K562 (cell line): ENCODE data around the gene SMPDL3B. TPM values are rescaled to one million over a fixed set of nuclear protein-coding genes. Genes with fewer than 3 reads are reported as not detected.

ENCODE experiments used
- ATAC-seq: fragments of 200-7000 bp; cut with Tn5 transposase; 3 replicates; pipeline ENCODE4 v1.9.1; 2020; ENCODE audit warnings: moderate library complexity
- BruUV-seq: library from RNA; stranded (reverse); fragments of 400-500 nt; replicated peaks from 2 replicates; lab custom pipeline; 2021; lab: Mats Ljungman, UMichigan
- CTCF ChIA-PET: fragments of 300-600 bp; formaldehyde crosslinking; extraction: SDS; loops from one replicate; lab custom pipeline; 2021; ENCODE audit warnings: low intra/inter-chr PET ratio; lab: Yijun Ruan, JAX
- POLR2A ChIA-PET: fragments of 300-600, 350-650 bp; sonication (Branson Sonifier 250); formaldehyde crosslinking; extraction: SDS; loops from one replicate; lab custom pipeline; 2021; ENCODE audit warnings: antibody characterized with exemption, inconsistent platforms; lab: Yijun Ruan, JAX
- DNase-seq, 4 experiments: peaks; one replicate each; pipeline versions ENCODE4 v3.0.0 to v3.0.0-alpha.2; 2011 to 2018; ENCODE audit warnings: low spot score in 3 of 4, mixed read lengths in 3 of 4; ENCODE audit errors: extremely low read depth in 1 of 4
- FAIRE-seq: peaks from 2 replicates; lab custom pipeline; 2011; peaks lifted over from hg19 to GRCh38; lab: Jason Lieb, UNC
- H2AFZ ChIP-seq: 2 replicates; pipeline ENCODE4 v1.6.0; 2011; ENCODE audit warnings: low read depth, low read length, control low read depth, inconsistent platforms
- H3K27ac ChIP-seq: fragments of 200-600 bp; 3 replicates; pipeline ENCODE4 v1.8.0; 2011; ENCODE audit warnings: low read depth, mild to moderate bottlenecking, control low read depth, inconsistent platforms, low read length, moderate library complexity, mixed read lengths; ENCODE audit errors: extremely low read depth
- H3K27me3 ChIP-seq, 2 experiments: fragments of 300-600 bp in 1 of 2; 2 replicates in 1 of 2; 3 replicates in 1 of 2; pipeline versions ENCODE4 v1.6.0 to v1.8.0; 2011; ENCODE audit warnings: inconsistent platforms in 2 of 2, low read length in 2 of 2, mild to moderate bottlenecking in 1 of 2, mixed read lengths in 1 of 2, moderate library complexity in 1 of 2; ENCODE audit not compliant: control insufficient read depth in 2 of 2, insufficient read depth in 2 of 2
- H3K36me3 ChIP-seq: fragments of 300-600 bp; 3 replicates; pipeline ENCODE4 v1.8.0; 2011; ENCODE audit warnings: mild to moderate bottlenecking, low read length, inconsistent platforms; ENCODE audit not compliant: control insufficient read depth, insufficient read depth
- H3K4me1 ChIP-seq, 2 experiments: fragments of 200-600 bp in 1 of 2; replicated peaks in 1 of 2; 2 replicates in 1 of 2; 3 replicates in 1 of 2; pipeline versions ENCODE4 v1.5.1 to v1.8.0; 2011; ENCODE audit warnings: inconsistent platforms in 2 of 2, low read length in 2 of 2, mild to moderate bottlenecking in 1 of 2, mixed read lengths in 1 of 2, moderate library complexity in 1 of 2; ENCODE audit not compliant: control insufficient read depth in 2 of 2, insufficient read depth in 2 of 2
- H3K4me2 ChIP-seq: 2 replicates; pipeline ENCODE4 v1.6.1; 2011; ENCODE audit warnings: low read length, control low read depth, inconsistent platforms, mixed read lengths; ENCODE audit not compliant: insufficient read depth
- H3K4me3 ChIP-seq: fragments of 200-600 bp; sonication (generic), shearing (Covaris generic); 2 replicates; pipeline ENCODE4 v1.5.1; 2016; ENCODE audit warnings: control low read depth, inconsistent platforms
- H3K79me2 ChIP-seq: fragments of 200-600 bp; 3 replicates; pipeline ENCODE4 v1.8.0; 2011; ENCODE audit warnings: low read length, inconsistent platforms; ENCODE audit not compliant: control insufficient read depth, insufficient read depth
- H3K9ac ChIP-seq, 2 experiments: 2 replicates each; pipeline versions ENCODE4 v1.6.0 to v1.6.1; 2011; ENCODE audit warnings: low read depth in 2 of 2, low read length in 2 of 2, control low read depth in 1 of 2, inconsistent platforms in 1 of 2, mild to moderate bottlenecking in 1 of 2, mixed read lengths in 1 of 2; ENCODE audit not compliant: insufficient read depth in 1 of 2
- H3K9me1 ChIP-seq: one replicate; pipeline ENCODE4 v1.6.0; 2011; ENCODE audit warnings: inconsistent platforms, mild to moderate bottlenecking, low read length, moderate library complexity; ENCODE audit not compliant: control insufficient read depth, insufficient read depth
- H3K9me3 ChIP-seq: replicated peaks from 2 replicates; pipeline ENCODE4 v1.5.1; 2011; ENCODE audit warnings: low read depth, low read length, inconsistent platforms; ENCODE audit not compliant: control insufficient read depth, insufficient read depth
- H4K20me1 ChIP-seq: replicated peaks from 2 replicates; pipeline ENCODE4 v1.6.1; 2011; ENCODE audit warnings: low read length, inconsistent platforms, mixed read lengths; ENCODE audit not compliant: control insufficient read depth, insufficient read depth
- CREM ChIP-seq: IDR thresholded peaks from 2 replicates; pipeline ENCODE4 v1.6.1; 2014; ENCODE audit warnings: antibody characterized with exemption, low read depth
- CXXC5 ChIP-seq: fragments of 250-450 bp; sonication (Bioruptor Pico); IDR thresholded peaks from 2 replicates; pipeline ENCODE4 v1.8.0; 2022; ENCODE audit warnings: inconsistent platforms, mild to moderate bottlenecking, moderate library complexity
- E2F3 ChIP-seq: fragments of 250-450 bp; sonication (Bioruptor Pico); IDR thresholded peaks from 2 replicates; pipeline ENCODE4 v1.4.0; 2020; ENCODE audit warnings: mild to moderate bottlenecking
- ELK1 ChIP-seq: sonication (generic); formaldehyde crosslinking; IDR thresholded peaks from 2 replicates; pipeline ENCODE4 v1.8.1; 2022; ENCODE audit warnings: missing genetic modification reagents
- HMGN3 ChIP-seq: IDR thresholded peaks from 2 replicates; pipeline ENCODE4 v1.6.1; 2011; ENCODE audit warnings: borderline replicate concordance, low read depth, mild to moderate bottlenecking, mixed read lengths, low read length; ENCODE audit not compliant: insufficient read length; ENCODE audit errors: extremely low read depth
- JUNB ChIP-seq: fragments of 450-650 bp; formaldehyde crosslinking; conservative IDR thresholded peaks from 2 replicates; pipeline ENCODE4 v1.4.0; 2020; ENCODE audit warnings: mild to moderate bottlenecking
- NR2C2 ChIP-seq, 2 experiments: fragments of 200-800 bp in 1 of 2; sonication (Bioruptor generic) in 1 of 2; sonication (generic) in 1 of 2; formaldehyde crosslinking in 1 of 2; IDR thresholded peaks; 2 replicates each; pipeline versions ENCODE4 v1.6.1 to v1.8.0; 2016 to 2022; ENCODE audit warnings: mild to moderate bottlenecking in 1 of 2, missing compliant biosample characterization in 1 of 2, missing genetic modification characterization in 1 of 2, missing genetic modification reagents in 1 of 2
- POLR2A ChIP-seq: fragments of 450-650 bp; conservative IDR thresholded peaks from 2 replicates; pipeline ENCODE4 v1.6.1; 2016
- RB1 ChIP-seq: fragments of 450-650 bp; IDR thresholded peaks from 2 replicates; pipeline ENCODE4 v1.6.1; 2017; ENCODE audit warnings: low read depth, mild to moderate bottlenecking
- RBM25 ChIP-seq: fragments of 200-400 bp; formaldehyde crosslinking; IDR thresholded peaks from 2 replicates; pipeline ENCODE4 v1.6.1; 2018; ENCODE audit warnings: low read length, low read depth, moderate library complexity; ENCODE audit not compliant: severe bottlenecking
- TAF9B ChIP-seq: fragments of 450-650 bp; IDR thresholded peaks from 2 replicates; pipeline ENCODE4 v1.6.1; 2018; ENCODE audit warnings: mild to moderate bottlenecking; ENCODE audit not compliant: partially characterized antibody
- VEZF1 ChIP-seq: fragments of 200-800 bp; sonication (Bioruptor generic); IDR thresholded peaks from 2 replicates; pipeline ENCODE4 v1.6.1; 2017; ENCODE audit warnings: missing genetic modification characterization, missing compliant biosample characterization
- ZBTB8A ChIP-seq: fragments of 450-650 bp; IDR thresholded peaks from 2 replicates; pipeline ENCODE4 v1.6.1; 2018; ENCODE audit warnings: mild to moderate bottlenecking, moderate library complexity; ENCODE audit not compliant: partially characterized antibody
- ZNF699 ChIP-seq: fragments of 250-450 bp; sonication (Bioruptor Pico); IDR thresholded peaks from 2 replicates; pipeline ENCODE4 v1.8.0; 2021; ENCODE audit warnings: mild to moderate bottlenecking, moderate library complexity; ENCODE audit not compliant: insufficient replicate concordance
- ZNF77 ChIP-seq: fragments of 250-450 bp; sonication (Bioruptor Pico); IDR thresholded peaks from 2 replicates; pipeline ENCODE4 v1.5.0; 2020
- WGBS: fragments of 100-300 bp; shearing (Covaris generic); methylation state at CpG from one replicate; pipeline ENCODE4 v1.1.6; 2016; ENCODE audit warnings: low coverage, mixed read lengths; ENCODE audit not compliant: insufficient coverage; ENCODE audit errors: missing lambda C conversion rate; 5-methylcytosine and 5-hydroxymethylcytosine counted together
- in situ Hi-C: fragments of 300-500 bp; cut with MboI; formaldehyde crosslinking; loops from 4 replicates; pipeline ENCODE4 v1.15.0; 2018; ENCODE audit warnings: inconsistent platforms, mixed read lengths
- intact Hi-C: fragments of 100-400 bp; cut with micrococcal nuclease; formaldehyde crosslinking; loops from 2 replicates; pipeline ENCODE4 v1.14.2; 2022
- polyA plus RNA-seq, 8 experiments: library from polyadenylated mRNA; depleted of rRNA in 4 of 8; stranded (reverse) in 5 of 8; unstranded in 3 of 8; fragments of >200 nt; fragmentation: Nextera tagmentation in 2 of 8; fragmentation: Illumina TruSeq in 1 of 8; extraction: Ambion mirVana in 2 of 8; extraction: Trizol in 1 of 8; gene quantifications; 2 replicates each; pipeline versions ENCODE4 v1.2.1 to v1.2.3, GENCODE V29; 2011 to 2014; ENCODE audit warnings: inconsistent platforms in 1 of 8, missing spikeins in 1 of 8
- total RNA-seq, 7 experiments: library from RNA; depleted of rRNA in 6 of 7; stranded (reverse); fragments of >200 nt in 6 of 7; fragmentation: Illumina TruSeq in 2 of 7; extraction: Trizol in 2 of 7; gene quantifications; 2 replicates each; pipeline versions ENCODE4 v1.2.1 to v1.2.3, GENCODE V29; 2011 to 2021; ENCODE audit warnings: low replicate concordance in 1 of 7
- TF ChIP-seq, protein P1 (sequence below): fragments of 250-450 bp; sonication (Bioruptor Pico); IDR thresholded peaks from 2 replicates; pipeline ENCODE4 v1.5.0; 2020; ENCODE audit warnings: mild to moderate bottlenecking
- TF ChIP-seq, protein P2 (sequence below), 2 experiments: fragments of 450-650 bp in 1 of 2; sonication (generic) in 1 of 2; formaldehyde crosslinking in 1 of 2; IDR thresholded peaks in 1 of 2; conservative IDR thresholded peaks in 1 of 2; 2 replicates each; pipeline versions ENCODE4 v1.6.1 to v1.8.1; 2016 to 2023; ENCODE audit warnings: mild to moderate bottlenecking in 2 of 2, moderate library complexity in 2 of 2, inconsistent platforms in 1 of 2, missing genetic modification reagents in 1 of 2

The SMPDL3B gene
- total and polyA plus RNA-seq, 9 of the 15 experiments (the other 6 are each of a cell fraction or from before 2014, with no cell fraction given) = 0.07 to 1.2 (median 0.73) TPM

- no peak for TF ChIP-seq ZBTB8A
- TF ChIP-seq, all 486 proteins: peak for 2
Measured at GRCh38 chr1:27951396-27951795, 16.6 kb downstream of the SMPDL3B start (continued).

GRCh38 chr1:27952147-27952546 lies 17.3 kb downstream of the SMPDL3B start:
- Histone ChIP-seq H3K4me2 (no peak overlapping the region), H3K4me3 (no peak overlapping the region), H2AFZ (no peak overlapping the region), H3K9ac (no peak overlapping the region), H3K9me3 (no peaks in the 10 kb centered on the region), H3K36me3 (no peaks in the 10 kb centered on the region), H3K4me1 (peaks cover 2 to 12% of the 10 kb centered on the region in 2 experiments; a peak in 4 of 5 replicates), H3K27me3 (peaks cover 2 to 13% of the 10 kb centered on the region in 2 experiments; a peak in 2 of 5 replicates), H3K27ac (no peak overlapping the region), H3K79me2 (no peaks in the 10 kb centered on the region), H4K20me1 (no peaks in the 10 kb centered on the region; the same call in 1 of the 2 replicates), H3K9me1 (no peaks in the 10 kb centered on the region)
- ATAC-seq (no peak), DNase-seq (no peak), FAIRE-seq (no peak)
- CTCF ChIA-PET = no interaction called here
- in situ Hi-C loops (no loop called here), intact Hi-C loops (no loop called here)
- BruUV-seq = no TSS peak
- POLR2A ChIA-PET = interaction anchor here (0.6 to 0.9 kb wide), 2 partner anchors 8 to 11 kb away, joined by 3 to 4 read pairs; no protein-coding TSS in a partner anchor
- WGBS = 40% methylated on average over 3 of the region's 3 CpGs
- TF ChIP-seq TAF9B = no peak
- TF ChIP-seq CXXC5 (CRISPR knock-in tag) = no peak
- no peak for TF ChIP-seq HMGN3
- no peak for TF ChIP-seq ELK1 (CRISPR knock-in tag)
- TF ChIP-seq RBM25 = no peak
- TF ChIP-seq, protein P1, sequence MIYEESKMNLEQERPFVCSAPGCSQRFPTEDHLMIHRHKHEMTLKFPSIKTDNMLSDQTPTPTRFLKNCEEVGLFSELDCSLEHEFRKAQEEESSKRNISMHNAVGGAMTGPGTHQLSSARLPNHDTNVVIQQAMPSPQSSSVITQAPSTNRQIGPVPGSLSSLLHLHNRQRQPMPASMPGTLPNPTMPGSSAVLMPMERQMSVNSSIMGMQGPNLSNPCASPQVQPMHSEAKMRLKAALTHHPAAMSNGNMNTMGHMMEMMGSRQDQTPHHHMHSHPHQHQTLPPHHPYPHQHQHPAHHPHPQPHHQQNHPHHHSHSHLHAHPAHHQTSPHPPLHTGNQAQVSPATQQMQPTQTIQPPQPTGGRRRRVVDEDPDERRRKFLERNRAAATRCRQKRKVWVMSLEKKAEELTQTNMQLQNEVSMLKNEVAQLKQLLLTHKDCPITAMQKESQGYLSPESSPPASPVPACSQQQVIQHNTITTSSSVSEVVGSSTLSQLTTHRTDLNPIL (CRISPR knock-in tag) = no peak
- no peak for TF ChIP-seq NR2C2 (CRISPR knock-in tag; IDR thresholded peaks at IDR 0.05)
- TF ChIP-seq NR2C2 (tag; IDR thresholded peaks at IDR 0.05) = no peak
- no peak for TF ChIP-seq POLR2A
- TF ChIP-seq CREM = no peak
- TF ChIP-seq E2F3 = no peak
- TF ChIP-seq RB1 = no peak
- no peak for TF ChIP-seq JUNB (CRISPR knock-in tag)
- no peak for TF ChIP-seq ZNF77 (CRISPR knock-in tag)
- no peak for TF ChIP-seq ZNF699 (CRISPR knock-in tag)
- TF ChIP-seq, protein P2, sequence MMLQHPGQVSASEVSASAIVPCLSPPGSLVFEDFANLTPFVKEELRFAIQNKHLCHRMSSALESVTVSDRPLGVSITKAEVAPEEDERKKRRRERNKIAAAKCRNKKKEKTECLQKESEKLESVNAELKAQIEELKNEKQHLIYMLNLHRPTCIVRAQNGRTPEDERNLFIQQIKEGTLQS (IDR thresholded peaks at IDR 0.05) = no peak
- TF ChIP-seq, protein P2 (CRISPR knock-in tag; conservative IDR thresholded peaks at IDR 0.05) = no peak
- TF ChIP-seq VEZF1 (CRISPR knock-in tag) = no peak
